A673 (cell line): ENCODE results near the gene TMED10. TPM values are rescaled to one million over a fixed set of nuclear protein-coding genes. Genes with fewer than 3 reads are reported as not detected.

ENCODE experiments used
- BruUV-seq: library from RNA; stranded (reverse); fragments of 400-500 nt; replicated peaks from 2 replicates; lab custom pipeline; 2021; lab: Mats Ljungman, UMichigan
- CTCF ChIA-PET: fragments of 300-600 bp; sonication (Branson Sonifier 250); formaldehyde crosslinking; loops from one replicate; lab custom pipeline; 2022; ENCODE audit warnings: antibody characterized with exemption; lab: Charles Lee
- POLR2A ChIA-PET: fragments of 300-600 bp; sonication (Branson Sonifier 250); formaldehyde crosslinking; loops from one replicate; lab custom pipeline; 2022; ENCODE audit warnings: antibody characterized with exemption; ENCODE audit not compliant: low non-redundant PET; lab: Charles Lee
- DNase-seq: peaks from one replicate; pipeline ENCODE4 v3.0.0-alpha.2; 2015; ENCODE audit warnings: low spot score
- H3K27ac ChIP-seq: fragments of 200-600 bp; sonication (generic); 2 replicates; pipeline ENCODE4 v1.5.1; 2016; ENCODE audit warnings: mixed run types, low read depth, mild to moderate bottlenecking, mixed read lengths, antibody characterized with exemption, low read length; ENCODE audit not compliant: poor library complexity, severe bottlenecking
- H3K27me3 ChIP-seq: fragments of 200-600 bp; sonication (generic); replicated peaks from 2 replicates; pipeline ENCODE4 v1.6.1; 2017; ENCODE audit warnings: mixed run types, low read depth, mild to moderate bottlenecking, mixed read lengths, antibody characterized with exemption, low read length; ENCODE audit not compliant: insufficient read depth, poor library complexity
- H3K36me3 ChIP-seq: fragments of 200-600 bp; sonication (generic); 2 replicates; pipeline ENCODE4 v1.6.1; 2016; ENCODE audit warnings: mixed run types, mild to moderate bottlenecking, mixed read lengths, antibody characterized with exemption, low read length; ENCODE audit not compliant: insufficient read depth, poor library complexity, severe bottlenecking
- H3K4me1 ChIP-seq: fragments of 200-600 bp; sonication (generic); 2 replicates; pipeline ENCODE4 v1.6.1; 2017; ENCODE audit warnings: mixed run types, mild to moderate bottlenecking, mixed read lengths, antibody characterized with exemption, low read length; ENCODE audit not compliant: insufficient read depth, poor library complexity, severe bottlenecking
- H3K4me3 ChIP-seq: fragments of 200-600 bp; sonication (generic); 2 replicates; pipeline ENCODE4 v1.5.1; 2016; ENCODE audit warnings: low read depth, mixed run types, mild to moderate bottlenecking, mixed read lengths, low read length; ENCODE audit not compliant: poor library complexity, severe bottlenecking
- H3K9me3 ChIP-seq: fragments of 200-600 bp; sonication (generic); 2 replicates; pipeline ENCODE4 v1.6.1; 2016; ENCODE audit warnings: mixed run types, low read depth, mild to moderate bottlenecking, mixed read lengths, antibody characterized with exemption, low read length; ENCODE audit not compliant: poor library complexity, severe bottlenecking
- CTCF ChIP-seq: fragments of 300-800, 200-600 bp; sonication (generic); conservative IDR thresholded peaks from 2 replicates; pipeline ENCODE4 v1.5.1; 2017; ENCODE audit warnings: low read depth, mild to moderate bottlenecking, antibody characterized with exemption, low read length, moderate library complexity, mixed read lengths
- EZH2 ChIP-seq: fragments of 200-600 bp; sonication (generic); IDR thresholded peaks from 2 replicates; pipeline ENCODE4 v1.6.1; 2017; ENCODE audit warnings: borderline replicate concordance, low read depth, mild to moderate bottlenecking, mixed read lengths, antibody characterized with exemption, low read length; ENCODE audit not compliant: poor library complexity, severe bottlenecking
- intact Hi-C: fragments of 100-400 bp; cut with micrococcal nuclease; formaldehyde crosslinking; loops from one replicate; pipeline ENCODE4 v1.10.0; 2022; ENCODE audit not compliant: unreplicated experiment
- total RNA-seq: library from RNA; stranded (reverse); gene quantifications from 2 replicates; pipeline ENCODE4 v1.2.3, GENCODE V29; 2021

Gene TMED10
- total RNA-seq, 1 experiment from 2014 or later, result 275 TPM

DNA sequence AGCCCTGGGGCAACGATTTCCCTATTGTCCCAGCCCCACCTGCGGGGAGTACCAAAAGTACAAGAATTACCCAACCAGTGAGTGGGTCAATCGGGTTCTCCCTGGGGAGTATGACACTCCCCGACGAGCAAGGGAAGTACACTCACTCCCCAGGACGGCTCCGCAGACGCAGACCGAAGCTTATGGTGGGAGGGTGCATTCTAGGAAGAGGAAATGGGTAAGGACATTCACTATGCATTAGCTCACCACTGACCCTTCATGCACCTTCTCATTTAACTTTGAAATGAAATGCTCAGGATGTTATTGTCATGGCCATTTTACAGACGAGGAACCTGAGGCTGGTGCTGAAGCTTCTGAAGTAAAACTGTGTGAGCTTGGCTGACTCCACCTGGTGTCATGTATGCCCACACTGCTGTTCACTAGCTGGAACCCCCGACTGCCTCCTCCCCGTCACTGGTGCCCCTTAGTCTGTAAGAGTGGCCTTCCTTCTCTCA, 45.8 kb upstream of the TMED10 start:
- ChIA-PET POLR2A (no interaction called here), CTCF (no interaction called here)
- Histone ChIP-seq H3K4me3 (no peak overlapping the region), H3K36me3 (no peaks in the 10 kb centered on the region), H3K27me3 (no peaks in the 10 kb centered on the region), H3K4me1 (no peaks in the 10 kb centered on the region), H3K9me3 (no peaks in the 10 kb centered on the region), H3K27ac (no peak overlapping the region)
- TF ChIP-seq CTCF, result no peak
- intact Hi-C loops, result no loop called here
- no peak for DNase-seq
- BruUV-seq, result no TSS peak

DNA sequence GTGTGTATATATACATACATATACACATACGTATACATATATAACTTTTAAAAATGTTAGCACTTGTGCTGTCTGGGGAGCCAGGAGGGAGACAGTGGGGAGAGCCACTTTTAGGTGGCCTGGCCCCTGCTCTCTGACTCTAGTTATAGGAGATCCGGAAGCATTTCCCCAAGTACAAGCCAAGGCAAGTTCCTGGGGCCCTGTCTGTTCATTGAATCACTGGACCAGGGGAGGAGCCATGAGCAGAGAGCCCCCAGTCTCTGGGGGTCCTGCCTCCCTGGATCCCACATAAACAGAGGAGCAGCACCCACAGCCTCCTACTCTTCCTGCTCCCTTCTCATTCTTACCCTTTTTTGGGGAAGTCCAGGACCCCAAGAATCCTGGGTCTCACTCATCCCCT, 45.4 kb upstream of the TMED10 start:
- Histone ChIP-seq H3K4me1 (no peaks in the 10 kb centered on the region), H3K36me3 (no peaks in the 10 kb centered on the region), H3K27me3 (no peaks in the 10 kb centered on the region), H3K9me3 (no peaks in the 10 kb centered on the region), H3K4me3 (no peak overlapping the region), H3K27ac (no peak overlapping the region)
- CTCF ChIA-PET, result no interaction called here
- no peak for DNase-seq
- no TSS peak for BruUV-seq
- POLR2A ChIA-PET, result no interaction called here
- intact Hi-C loops, result no loop called here
- no peak for TF ChIP-seq CTCF
- no peak for TF ChIP-seq EZH2

DNA sequence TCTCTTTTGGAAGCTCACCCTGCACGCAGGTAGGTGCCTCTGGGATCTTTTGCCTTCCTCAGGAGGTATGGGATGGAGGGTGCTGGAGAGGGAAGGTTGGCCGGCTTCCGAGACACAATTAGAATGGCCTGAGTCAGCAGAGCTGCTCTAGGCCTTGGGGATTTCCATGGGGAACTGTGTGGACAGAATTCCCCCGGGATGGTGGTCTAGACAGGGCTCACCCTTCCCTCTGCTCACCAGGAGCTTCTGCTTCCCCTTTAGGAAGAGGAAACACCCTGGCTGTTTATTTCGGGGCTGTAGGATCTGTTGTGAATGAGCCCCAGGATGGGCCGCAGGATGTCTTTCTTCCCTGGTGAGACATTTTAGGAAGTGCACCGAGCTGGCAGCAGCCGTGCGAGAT, 43.7 kb upstream of the TMED10 start:
- intact Hi-C loops, result no loop called here

More for the DNA sequence above, 43.7 kb upstream of the TMED10 start:
- no peaks in the 10 kb centered on the region for H3K4me1 ChIP-seq
- H3K27me3 ChIP-seq, result no peaks in the 10 kb centered on the region
- no peak for DNase-seq
- ChIA-PET POLR2A (no interaction called here), CTCF (no interaction called here)
- H3K36me3 ChIP-seq, result no peaks in the 10 kb centered on the region
- no peak overlapping the region for H3K4me3 ChIP-seq
- TF ChIP-seq EZH2 (no peak), CTCF (no peak)
- BruUV-seq, result no TSS peak
- no peak overlapping the region for H3K27ac ChIP-seq
- H3K9me3 ChIP-seq, result no peaks in the 10 kb centered on the region
